UCSD-AML1 (cell line): Measurements from ENCODE around the gene PIGZ.
"Not testable (repeated sequence)": the region's sequence is repeated elsewhere in the genome, so short reads cannot be mapped to it uniquely, and the experiment has no call there.

Experiments used
- DNase-seq: peaks from one replicate; lab custom pipeline; 2025; ENCODE audit not compliant: unreplicated experiment; lab: John Stamatoyannopoulos, UW

Gene PIGZ

DNA sequence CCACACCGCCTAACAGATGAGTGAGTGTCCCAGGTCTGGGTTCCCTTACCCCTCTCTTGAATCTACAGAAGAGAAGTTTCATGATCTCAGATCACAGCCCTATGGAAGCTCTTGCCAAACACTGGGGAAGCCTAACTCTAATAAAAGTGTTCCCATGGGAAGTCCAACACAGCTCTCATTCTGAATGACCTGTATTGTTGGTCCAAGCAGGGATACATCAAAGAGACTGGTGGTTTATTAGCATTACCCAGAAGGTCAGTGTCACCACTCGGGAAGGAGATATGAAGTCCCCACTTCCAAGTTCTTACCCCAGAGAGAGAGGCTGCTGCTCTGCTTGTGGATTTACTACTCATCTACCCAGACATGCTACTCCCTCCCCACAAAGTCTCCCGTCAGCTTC lies 17.3 kb downstream of the PIGZ start:
- no peak for DNase-seq

DNA sequence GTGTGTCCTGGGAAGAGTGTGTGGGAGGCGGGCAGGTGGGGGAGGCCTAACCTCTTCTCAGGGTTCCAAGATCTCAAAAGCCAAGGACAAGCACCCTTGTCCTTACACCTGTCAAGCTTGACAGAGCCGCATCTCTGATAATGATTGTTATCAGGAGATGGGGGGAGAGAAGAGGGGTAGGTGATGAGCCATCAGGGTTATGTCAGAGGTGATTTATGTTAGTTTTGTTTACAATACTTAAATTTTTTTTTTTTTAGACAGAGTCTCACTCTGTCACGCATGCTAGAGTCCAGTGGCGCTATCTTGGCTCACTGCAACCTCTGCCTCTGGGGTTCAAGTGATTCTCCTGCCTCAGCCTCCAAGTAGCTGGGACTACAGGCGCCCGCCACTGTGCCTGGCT lies 18.9 kb downstream of the PIGZ start:
- DNase-seq, result no peak

DNA sequence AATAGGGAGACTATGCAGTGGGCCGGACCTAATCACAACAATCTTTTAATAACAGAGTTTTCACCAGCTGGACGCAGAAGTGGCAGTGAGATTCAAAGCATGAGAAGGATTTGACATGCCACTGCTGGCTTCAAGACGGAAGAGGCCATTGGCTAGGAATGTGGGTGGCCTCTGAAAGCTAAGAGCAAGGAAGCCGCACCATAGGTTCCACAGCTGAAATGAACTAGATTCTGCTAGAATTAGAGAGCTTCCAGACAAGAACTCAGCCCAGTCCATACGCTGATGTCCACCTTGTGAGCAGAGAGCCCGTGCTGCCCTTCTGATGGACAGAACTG lies 19.4 kb downstream of the PIGZ start:
- no peak for DNase-seq

DNA sequence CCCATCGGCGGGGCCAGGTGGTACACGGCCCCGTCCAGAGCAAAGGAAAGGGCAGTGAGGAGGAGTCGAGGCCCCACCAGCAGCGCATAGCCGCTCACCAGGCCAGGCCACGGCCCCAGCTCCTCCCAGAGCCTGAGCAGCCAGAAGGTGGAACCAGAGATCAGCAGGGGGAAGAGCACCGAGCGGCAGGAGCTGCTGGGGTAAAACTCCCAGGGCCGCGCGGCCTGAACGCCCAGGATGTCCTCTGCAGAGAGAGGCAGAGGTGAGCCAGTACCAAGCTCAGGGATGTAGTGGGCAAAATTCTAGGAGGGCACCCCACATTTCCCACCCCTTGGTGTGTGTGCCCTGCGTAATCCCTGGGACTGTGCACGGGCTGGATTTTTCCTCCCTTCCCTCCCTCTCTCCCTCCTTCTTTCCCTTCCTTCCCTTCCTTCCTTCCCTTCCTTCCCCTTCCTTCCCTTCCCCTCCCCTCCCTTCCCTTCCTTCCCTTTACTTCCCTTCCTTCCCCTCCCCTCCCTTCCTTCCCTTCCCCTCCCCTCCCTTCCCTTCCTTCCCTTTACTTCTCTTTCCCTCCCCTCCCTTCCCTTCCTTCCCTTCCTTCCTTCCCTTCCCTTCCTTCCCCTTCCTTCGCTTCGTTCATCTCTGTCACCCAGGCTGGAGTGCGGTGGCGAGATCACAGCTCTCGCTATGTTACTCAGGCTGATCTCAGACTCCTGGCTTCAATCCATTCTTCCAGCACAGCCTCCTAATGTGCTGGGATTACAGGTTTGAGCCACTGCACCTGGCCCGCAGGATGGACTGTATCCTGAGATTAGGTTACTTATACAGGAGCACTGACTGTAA lies 20.0 kb downstream of the PIGZ start:
- DNase-seq, result no peak

DNA sequence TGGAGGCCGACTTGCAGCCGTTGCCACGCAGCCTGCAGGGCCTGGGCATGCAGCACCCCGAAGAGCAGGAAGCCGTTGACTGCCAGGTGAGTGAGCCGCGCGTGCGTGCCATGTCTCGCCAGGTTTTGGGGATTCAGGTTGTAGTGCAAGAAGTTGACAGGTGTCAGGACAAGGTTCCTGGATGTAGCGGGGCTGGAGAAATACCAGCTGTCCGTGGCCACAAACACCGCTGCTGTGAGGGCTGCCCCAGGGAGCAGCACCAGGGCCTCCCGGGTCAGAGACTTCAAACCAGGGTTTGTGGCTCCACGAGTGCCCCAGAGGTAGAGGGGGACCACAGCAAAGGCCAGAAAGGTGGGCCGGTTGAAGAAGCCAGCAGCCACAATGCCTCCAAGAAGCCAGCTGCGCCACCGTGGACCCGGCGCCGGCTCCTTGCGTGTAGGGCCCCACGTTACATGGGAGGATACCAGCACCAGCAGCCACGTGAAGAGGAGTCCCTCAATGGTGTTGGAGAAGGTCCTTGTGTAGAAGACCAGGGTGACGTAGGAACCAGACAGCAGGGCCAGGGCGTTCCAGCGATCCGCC lies 20.7 kb downstream of the PIGZ start:
- DNase-seq, result no peak

DNA sequence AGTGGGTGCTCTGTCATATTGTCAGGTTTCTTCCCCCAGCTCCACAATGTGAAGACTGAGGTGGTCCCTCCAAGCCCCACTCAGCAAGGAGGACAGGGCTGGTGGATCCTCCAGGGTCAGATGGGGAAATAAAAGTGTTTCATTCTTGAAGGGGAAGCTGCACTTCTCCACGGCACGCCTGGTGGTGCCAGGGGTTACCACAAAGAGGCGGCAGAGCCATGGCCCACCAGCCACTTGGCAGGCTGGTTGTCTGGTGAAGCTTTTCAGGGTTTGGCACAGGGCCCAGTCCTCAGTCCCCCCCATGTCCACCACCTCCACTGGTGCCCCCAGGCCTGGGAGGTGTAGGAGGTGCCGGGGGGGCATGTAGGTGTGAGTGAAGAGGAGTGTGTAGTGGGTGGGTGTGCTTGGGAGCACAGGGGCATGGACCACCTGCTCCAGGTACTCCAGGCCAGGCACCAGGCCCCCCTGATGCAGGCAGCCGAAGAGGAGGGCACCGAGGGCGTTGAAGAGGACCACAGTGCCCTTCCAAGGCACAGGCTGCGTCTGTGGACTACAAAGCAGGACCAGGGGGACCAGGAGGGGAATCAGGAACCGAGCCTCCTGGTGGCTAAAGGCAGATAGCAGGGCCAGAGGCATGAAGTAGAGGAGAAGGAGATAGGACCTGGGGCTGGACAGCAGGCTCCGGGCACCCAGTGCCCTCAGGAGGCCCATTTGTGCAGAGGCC lies 21.3 kb downstream of the PIGZ start:
- DNase-seq, result no peak

DNA sequence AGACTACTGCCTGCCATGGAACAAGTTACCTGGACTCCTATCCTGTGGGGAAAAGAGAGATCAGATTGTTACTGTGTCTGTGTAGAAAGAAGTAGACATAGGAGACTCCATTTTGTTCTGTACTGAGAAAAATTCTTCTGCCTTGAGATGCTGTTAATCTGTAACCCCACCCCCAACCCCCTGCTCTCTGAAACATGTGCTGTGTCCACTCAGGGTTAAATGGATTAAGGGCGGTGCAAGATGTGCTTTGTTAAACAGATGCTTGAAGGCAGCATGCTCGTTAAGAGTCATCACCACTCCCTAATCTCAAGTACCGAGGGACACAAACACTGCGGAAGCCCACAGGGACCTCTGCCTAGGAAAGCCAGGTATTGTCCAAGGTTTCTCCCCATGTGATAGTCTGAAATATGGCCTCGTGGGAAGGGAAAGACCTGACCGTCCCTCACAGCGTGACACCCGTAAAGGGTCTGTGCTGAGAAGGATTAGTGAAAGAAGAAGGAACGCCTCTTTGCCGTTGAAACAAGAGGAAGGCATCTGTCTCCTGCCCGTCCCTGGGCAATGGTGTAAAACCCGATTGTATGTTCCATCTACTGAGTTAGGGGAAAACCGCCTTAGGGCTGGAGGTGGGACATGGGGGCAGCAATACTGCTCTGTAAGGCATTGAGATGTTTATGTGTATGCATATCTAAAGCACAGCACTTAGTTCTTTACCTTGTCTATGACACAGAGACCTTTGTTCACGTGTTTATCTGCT lies 24.4 kb downstream of the PIGZ start:
- DNase-seq, result not testable (repeated sequence)

DNA sequence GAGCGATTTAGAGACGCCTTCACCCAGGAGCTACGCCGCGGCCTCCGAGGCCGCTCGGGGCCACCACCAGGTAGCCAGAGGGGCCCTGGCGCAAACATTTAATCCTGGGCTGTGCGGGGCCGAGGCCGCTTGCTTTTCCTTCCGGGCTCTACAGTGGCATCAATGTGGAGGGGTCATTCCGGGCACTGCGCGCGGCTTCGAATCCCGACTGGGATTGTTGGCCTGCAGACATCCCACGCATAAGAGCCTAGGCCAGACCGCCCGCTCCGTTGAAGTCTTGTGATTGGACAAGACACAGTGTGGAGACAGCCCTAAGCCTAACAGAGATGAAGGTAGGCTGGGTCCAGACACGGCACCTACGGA lies 25.7 kb downstream of the PIGZ start:
- peak; percentile 57 for DNase-seq

DNA sequence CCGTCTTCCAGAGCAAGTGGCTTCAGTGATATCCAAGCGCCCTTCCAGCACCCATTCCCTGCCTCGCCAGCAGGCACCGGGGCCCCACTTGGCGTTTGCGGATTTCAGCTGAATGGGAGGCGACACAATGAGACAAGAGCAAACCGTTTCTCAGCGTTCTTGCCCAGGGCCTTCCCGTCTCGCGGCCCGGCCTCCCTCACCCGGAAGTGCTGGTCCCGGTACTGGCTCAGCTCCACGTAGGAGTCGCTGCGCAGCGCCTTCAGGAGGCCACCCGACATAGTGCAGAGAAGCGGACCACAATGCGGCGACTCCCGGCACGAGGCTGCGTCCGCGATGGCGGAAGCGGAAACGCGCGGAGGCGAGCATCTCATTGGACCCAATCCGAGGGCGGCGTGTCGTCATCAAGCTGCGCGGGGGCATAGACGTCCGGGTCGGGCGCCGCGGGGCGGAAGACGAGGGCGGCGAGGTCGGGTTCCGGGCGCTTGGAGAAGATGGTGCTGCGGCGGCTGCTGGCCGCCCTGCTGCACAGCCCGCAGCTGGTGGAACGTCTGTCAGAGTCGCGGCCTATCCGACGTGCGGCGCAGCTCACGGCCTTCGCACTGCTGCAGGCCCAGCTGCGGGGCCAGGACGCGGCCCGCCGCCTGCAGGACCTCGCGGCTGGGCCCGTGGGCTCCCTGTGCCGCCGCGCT lies 26.3 kb downstream of the PIGZ start, which contains the start of gene NCBP2:
Gene NCBP2 (minus strand): TSS at position 303 of the 689 bp plus-strand sequence. CDS start 25 bp downstream, at position 278.
- DNase-seq, result peak; percentile 99

DNA sequence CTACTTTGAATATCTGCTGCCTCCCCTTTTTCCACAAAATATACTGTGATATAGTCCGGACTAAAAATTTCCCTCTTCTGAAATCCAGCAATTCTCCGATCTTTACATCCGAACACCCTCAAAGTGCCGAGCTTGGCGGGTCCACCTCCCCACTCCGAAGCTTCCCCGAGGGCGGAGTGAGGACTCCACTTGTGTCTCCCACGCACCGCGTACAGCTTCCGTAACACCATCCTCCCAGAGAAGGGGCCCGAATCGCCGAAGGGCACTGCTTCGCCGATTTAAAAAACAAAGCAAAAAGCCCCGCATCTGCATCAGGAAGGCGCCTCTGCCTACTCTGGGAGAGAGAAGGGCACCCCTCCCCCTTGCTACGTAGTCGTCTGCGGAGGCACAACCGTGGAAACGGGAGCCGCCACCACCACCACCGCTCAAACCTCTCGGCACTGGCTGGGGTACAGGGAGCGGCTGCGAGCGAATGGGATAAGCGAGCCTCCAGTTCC lies 26.9 kb downstream of the PIGZ start:
- peak; percentile 81 for DNase-seq

DNA sequence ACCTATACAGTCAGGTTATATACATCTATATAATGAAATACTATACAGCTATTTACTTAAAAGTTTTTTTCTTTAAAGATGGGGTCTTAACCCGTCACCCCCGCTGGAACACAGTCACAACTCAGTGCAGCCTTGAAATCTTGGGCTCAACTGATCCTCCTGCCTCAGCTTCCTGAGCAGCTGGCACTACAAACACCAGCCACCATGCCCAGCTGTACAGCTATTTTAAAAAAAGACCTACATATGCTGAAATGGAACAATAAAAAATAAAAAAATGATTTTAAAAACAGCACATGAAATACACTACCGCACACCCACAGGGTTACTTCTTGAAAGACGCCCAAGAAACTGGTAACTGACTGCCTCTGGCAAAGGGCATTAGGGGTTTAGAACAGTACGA lies 30.1 kb downstream of the PIGZ start:
- DNase-seq, result no peak

DNA sequence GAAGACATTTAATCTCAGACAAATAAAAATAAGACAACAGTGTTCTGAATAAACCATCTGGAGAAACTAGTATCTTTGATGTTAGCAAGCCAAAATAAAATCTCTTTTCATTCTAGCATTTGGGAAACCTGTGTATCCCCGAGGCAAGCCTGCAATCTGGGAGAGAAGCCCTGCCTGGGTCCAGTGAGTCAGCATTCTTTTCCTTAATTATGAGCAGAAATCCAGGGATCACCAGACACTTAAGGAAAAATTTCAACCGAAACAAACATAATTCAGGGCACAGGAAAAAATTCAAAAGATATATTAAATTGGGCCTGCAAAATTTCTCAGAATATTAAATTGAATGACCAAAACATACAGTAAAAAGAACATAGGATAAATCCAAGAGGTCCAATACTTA lies 30.5 kb downstream of the PIGZ start:
- DNase-seq, result no peak

DNA sequence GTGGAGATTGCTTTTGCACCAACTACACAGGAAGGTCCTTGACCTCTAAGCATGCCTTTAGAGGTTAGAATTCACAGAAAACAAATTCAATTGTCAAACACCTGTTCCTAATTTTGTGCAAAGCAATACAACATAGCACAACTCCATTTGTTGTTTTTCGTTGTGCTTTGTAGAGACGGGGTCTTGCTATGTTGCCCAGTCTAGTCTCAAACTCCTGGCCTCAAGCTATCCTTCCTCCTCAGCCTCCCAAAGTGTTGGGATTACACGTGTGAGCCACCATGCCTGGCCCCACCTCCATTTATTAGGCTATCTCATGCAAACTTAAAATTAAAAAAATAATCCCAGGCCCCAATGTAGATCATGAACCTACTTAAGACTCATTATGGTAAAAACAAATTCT lies 32.3 kb downstream of the PIGZ start:
- DNase-seq, result no peak

DNA sequence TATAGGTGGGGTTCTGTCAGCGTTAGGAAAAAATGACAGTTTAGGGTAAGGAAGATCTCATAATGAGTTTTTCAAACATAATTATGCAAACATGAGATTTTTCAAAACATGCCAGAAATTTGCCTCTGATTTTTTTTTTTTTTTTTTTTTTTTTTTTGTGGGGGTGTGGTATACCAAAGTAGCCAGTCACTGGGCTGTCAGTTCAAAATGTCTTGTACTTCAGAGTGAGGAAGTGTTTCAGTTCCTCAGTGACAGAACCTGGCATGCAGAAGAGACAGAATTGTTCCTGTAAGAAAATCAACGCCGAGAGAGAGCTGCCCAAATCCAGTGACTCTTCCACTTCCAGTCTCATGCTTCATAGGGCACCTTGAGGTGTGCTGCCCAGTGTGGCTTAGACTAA lies 36.0 kb downstream of the PIGZ start:
- no peak for DNase-seq

DNA sequence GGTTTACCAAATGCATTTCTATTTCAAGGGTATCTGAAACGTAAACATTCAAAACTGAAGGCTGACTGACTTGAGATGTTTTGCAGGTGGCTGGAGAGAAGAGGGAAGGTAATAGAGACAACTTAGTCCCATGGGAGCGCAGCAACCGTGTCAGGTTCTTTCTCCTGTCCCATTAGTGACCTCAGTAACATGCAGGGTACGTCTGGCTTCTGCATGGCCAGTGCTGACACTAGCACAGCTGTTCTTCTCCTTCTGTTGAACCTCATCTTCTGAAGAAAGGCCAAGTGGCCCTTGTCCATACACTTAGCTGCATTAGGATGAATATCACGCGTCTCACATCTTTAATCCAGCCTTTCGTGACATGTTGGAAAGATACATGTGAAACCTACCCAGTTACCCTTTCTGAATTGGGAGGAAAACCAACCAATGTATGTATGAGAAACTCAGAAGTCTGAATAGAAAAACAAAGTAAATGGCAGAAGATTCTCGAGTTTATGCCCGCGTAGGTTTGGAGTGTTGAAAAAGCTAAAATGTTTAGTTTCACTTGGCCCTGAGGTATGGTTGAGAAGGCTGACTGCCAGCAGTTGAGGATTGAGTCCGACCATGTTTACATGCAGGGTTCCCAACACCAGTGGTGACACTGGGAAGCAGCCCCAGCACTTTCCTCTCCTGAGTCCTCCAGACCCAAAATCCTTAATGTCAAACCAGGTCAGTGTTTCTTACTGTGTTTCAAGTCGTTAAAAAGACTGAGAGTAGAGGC lies 36.6 kb downstream of the PIGZ start:
- DNase-seq, result no peak

DNA sequence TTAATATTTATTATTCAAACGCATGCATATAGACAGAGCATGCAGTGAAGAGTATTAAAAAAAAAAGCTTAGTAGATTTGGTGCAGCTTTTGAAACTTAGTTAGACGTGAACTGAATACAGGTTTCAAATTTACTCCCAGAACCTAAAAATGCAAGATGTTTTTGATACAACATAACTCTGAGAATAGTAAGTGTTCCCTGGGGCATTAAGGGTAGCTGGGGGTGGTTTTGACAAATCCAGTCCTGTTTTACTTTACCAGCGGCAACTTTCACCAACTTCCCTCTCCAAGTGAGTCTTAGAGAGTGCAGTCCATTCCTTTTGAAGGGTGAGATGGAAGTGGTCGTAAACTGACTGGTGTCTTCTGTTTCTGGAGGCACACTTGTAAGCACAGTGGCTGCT lies 37.5 kb downstream of the PIGZ start:
- DNase-seq, result no peak

DNA sequence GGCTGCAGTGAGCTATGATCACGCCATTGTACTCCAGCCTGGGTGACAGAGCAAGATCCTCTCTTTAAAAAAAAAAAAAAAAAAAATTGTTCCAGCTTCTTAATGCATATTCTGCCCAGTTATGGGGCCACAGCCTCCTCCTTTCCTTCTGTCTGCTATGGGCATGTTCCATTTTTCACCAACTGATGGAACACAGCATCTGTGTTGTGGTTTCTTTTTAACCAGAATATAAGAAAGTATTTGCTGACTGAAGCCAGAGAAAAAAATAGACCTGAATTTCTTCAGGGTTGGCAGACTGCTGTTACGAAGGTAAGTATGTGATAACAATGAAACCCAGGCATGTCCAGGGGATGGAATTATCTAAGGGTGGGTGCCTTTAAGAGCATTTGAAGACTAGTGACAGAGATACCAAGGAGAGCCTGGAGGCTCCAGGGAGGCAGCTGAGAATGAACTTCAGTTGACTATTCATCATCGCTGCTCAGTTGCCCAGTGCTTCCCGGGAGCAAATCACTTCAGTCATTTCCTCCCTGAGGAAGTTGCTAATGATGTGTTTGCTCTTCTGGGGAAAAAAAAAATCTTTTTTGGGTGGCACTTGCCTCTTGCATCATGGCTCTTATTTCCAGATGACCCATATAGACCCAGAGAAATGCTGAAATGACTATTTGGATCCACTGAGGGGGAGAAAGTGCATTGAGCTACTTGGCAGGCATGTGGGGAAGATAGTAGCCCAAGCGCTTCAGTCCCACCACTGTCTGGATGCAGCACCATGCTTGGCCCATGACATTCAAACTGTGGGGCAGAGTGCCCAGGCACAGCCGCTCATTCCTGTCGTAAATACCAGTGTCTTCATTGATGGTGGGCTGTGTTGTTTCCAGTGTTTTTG lies 40.8 kb downstream of the PIGZ start:
- no peak for DNase-seq

DNA sequence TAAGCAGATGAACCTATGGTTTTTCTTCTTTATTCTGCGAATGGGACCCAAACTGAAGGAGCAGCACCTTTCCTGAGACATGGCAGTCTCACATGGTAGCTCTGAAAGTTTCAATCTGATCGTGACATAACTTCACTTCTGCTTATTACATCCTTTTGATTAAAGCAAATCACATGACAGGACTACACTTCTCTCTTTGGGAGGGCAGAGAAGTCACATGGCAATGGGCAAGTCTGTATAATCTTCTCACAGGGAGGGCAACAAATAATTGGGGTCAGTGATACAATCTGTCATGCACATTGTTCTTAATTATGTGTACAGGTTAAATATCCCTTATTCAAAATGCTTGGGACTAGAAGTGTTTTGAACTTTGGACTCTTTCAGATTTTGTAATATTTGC lies 47.9 kb downstream of the PIGZ start:
- DNase-seq, result no peak

DNA sequence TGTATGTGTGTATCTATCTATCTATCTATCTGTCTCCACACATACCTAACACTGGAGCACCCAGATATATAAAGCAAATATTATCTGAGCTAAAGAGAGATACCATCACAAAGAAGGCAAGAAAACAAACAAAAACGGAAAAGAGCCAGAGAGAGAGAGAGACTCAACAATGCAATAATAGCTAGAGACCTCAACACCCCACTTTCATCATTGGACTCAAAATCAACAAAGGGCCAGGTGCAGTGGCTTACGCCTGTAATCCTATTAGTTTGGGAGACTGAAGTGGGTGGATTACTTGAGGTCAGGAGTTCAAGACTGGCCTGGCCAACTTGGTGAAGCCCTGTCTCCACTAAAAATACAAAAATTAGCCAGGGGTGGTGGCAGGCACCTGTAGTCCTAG lies 49.7 kb downstream of the PIGZ start:
- no peak for DNase-seq
